ENCODE data around the gene OSBPL2. TPM values are rescaled to one million over a fixed set of nuclear protein-coding genes. Genes with fewer than 3 reads are reported as not detected.

The OSBPL2 gene
- total RNA-seq, 4 donors from 2014 or later = 23.1 to 31.6 (median 27.1) TPM

GRCh38 chr20:62193079-62194025, 45.0 kb upstream of the OSBPL2 start:
- peaks cover 0 to 6% (median 0%) of the 10 kb centered on the region in 4 donors for H3K4me1 ChIP-seq
- no peaks in the 10 kb centered on the region for H3K27me3 ChIP-seq
- WGBS, 2 donors = 87 to 89% methylated on average over 28 to 29 of the region's 29 CpGs
- H3K9me3 ChIP-seq = no peaks in the 10 kb centered on the region
- H3K27ac ChIP-seq = no peak overlapping the region
- no peak for TF ChIP-seq POLR2A (IDR thresholded peaks at IDR 0.05)
- TF ChIP-seq CTCF (IDR thresholded peaks at IDR 0.05) = no peak
- TF ChIP-seq EP300 (IDR thresholded peaks at IDR 0.05) = no peak
- H3K36me3 ChIP-seq = peaks cover 0 to 87% (median 13%) of the 10 kb centered on the region in 3 donors
- H3K4me3 ChIP-seq = no peak overlapping the region
- no peak for DNase-seq (ENCODE audit: low spot score in 2 of 2)

DNA sequence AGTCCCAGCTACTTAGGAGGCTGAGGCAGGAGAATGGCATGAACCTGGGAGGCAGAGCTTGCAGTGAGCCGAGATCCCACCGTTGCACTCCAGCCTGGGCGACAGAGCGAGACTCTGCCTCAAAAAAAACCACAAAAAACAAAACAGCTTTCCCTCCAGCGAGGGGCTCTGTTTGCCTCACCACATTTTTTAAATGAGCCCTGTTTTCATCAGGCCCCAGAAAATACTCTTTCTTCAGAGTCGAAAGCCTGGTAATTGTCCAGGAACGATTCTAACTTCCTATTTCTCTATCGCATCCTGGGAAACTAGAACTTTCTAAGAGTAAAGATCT, 43.3 kb upstream of the OSBPL2 start:
- Histone ChIP-seq H3K9me3 (no peaks in the 10 kb centered on the region), H3K27me3 (no peaks in the 10 kb centered on the region), H3K36me3 (peaks cover 0 to 92% (median 12%) of the 10 kb centered on the region in 3 donors), H3K27ac (no peak overlapping the region), H3K4me1 (no peaks in the 10 kb centered on the region), H3K4me3 (no peak overlapping the region)
- 74 to 75% methylated on average over 8 of the region's 8 CpGs for WGBS, 2 donors
- TF ChIP-seq POLR2A (IDR thresholded peaks at IDR 0.05) (no peak), CTCF (IDR thresholded peaks at IDR 0.05) (no peak), EP300 (IDR thresholded peaks at IDR 0.05) (no peak)
- DNase-seq (ENCODE audit: low spot score in 2 of 2) = no peak

DNA sequence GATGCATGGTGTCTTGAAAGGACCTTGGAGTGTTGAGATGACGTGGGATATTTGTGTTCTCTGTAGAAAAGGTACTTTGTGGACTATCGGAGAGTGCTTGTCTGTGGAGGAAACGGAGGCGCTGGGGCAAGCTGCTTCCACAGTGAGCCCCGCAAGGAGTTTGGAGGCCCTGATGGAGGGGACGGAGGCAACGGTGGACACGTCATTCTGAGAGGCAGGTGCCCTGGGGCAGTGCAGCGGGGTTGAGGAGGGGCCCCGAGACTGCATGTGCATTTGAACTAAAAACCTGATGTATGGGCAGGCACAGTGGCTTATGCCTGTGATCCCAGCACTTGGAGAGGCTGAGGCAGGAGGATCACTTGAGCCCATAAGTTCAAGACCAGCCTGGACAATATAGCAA, 42.6 kb upstream of the OSBPL2 start:
- TF ChIP-seq EP300 (IDR thresholded peaks at IDR 0.05) (no peak), POLR2A (IDR thresholded peaks at IDR 0.05) (no peak), CTCF (IDR thresholded peaks at IDR 0.05) (no peak)
- Histone ChIP-seq H3K36me3 (peaks cover 0 to 92% (median 9%) of the 10 kb centered on the region in 3 donors), H3K27me3 (no peaks in the 10 kb centered on the region), H3K27ac (no peak overlapping the region), H3K9me3 (no peaks in the 10 kb centered on the region), H3K4me3 (no peak overlapping the region), H3K4me1 (no peaks in the 10 kb centered on the region)
- DNase-seq (ENCODE audit: low spot score in 2 of 2) = no peak
- 88 to 93% methylated on average over 10 of the region's 10 CpGs for WGBS, 2 donors

DNA sequence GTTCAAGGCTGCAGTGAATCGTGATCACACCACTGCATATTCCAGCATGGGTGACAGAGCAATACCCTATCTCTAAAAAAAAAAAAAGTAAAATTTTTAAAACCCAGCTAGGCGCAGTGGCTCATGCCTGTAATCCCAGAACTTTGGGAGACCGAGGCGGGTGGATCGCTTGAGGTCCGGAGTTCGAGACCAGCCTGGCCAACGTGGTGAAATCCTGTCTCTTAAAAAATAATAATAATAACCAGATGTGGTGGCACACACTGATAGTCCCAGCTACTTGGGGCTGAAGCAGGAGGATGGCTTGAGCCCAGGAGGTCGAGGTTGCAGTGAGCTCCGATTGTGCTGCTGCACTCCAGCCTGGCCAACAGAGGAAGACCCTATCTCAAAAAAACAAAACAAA, 42.0 kb upstream of the OSBPL2 start:
- no peaks in the 10 kb centered on the region for H3K27me3 ChIP-seq
- peaks cover 0 to 92% (median 11%) of the 10 kb centered on the region in 3 donors for H3K36me3 ChIP-seq
- H3K4me3 ChIP-seq = no peak overlapping the region
- TF ChIP-seq CTCF (IDR thresholded peaks at IDR 0.05) (no peak), EP300 (IDR thresholded peaks at IDR 0.05) (no peak), POLR2A (IDR thresholded peaks at IDR 0.05) (no peak)
- H3K9me3 ChIP-seq = no peaks in the 10 kb centered on the region
- 93 to 94% methylated on average over 10 of the region's 10 CpGs for WGBS, 2 donors
- DNase-seq (ENCODE audit: low spot score in 2 of 2) = no peak
- H3K4me1 ChIP-seq = no peaks in the 10 kb centered on the region
- H3K27ac ChIP-seq = no peak overlapping the region

DNA sequence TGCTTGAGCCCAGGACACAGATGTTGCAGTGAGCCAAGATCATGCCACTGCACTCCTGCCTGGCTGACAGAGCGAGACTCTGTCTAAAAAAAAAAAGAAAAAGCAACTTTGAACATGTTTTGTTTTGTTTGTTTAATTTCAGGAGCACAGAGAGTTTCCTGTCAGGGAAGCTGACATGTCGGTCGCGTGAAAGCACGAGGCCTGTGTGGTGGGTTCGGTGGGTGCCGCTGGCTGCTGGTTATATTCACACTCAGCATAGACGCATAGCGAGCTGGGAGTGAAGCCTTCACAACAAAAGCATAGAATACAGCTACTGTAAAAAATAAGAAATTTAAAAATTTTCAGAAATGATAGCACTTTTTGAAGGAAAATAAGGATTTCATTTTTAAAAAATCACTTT, 41.0 kb upstream of the OSBPL2 start:
- Histone ChIP-seq H3K4me3 (no peak overlapping the region), H3K27me3 (no peaks in the 10 kb centered on the region), H3K36me3 (peaks cover 0 to 92% (median 20%) of the 10 kb centered on the region in 3 donors), H3K27ac (no peak overlapping the region), H3K9me3 (no peaks in the 10 kb centered on the region), H3K4me1 (no peaks in the 10 kb centered on the region)
- WGBS, 2 donors = 88 to 95% methylated on average over 9 of the region's 9 CpGs
- no peak for DNase-seq (ENCODE audit: low spot score in 2 of 2)
- no peak for TF ChIP-seq EP300 (IDR thresholded peaks at IDR 0.05)
